GM12891 (cell line): ENCODE data around the gene CKM.
"Not testable (repeated sequence)": the region's sequence is repeated elsewhere in the genome, so short reads cannot be mapped to it uniquely, and the experiment has no call there.

Experiments used
- DNase-seq: peaks from one replicate; pipeline ENCODE4 v3.0.0; 2011; ENCODE audit warnings: low spot score; ENCODE audit not compliant: insufficient read length
- FAIRE-seq: peaks from 2 replicates; lab custom pipeline; 2011; peaks lifted over from hg19 to GRCh38; lab: Jason Lieb, UNC
- PAX5 ChIP-seq: IDR thresholded peaks from 2 replicates; pipeline ENCODE4 v1.6.1; 2011; ENCODE audit warnings: low read length, moderate library complexity, mild to moderate bottlenecking; ENCODE audit not compliant: insufficient read depth, severe bottlenecking
- POLR2A ChIP-seq: IDR thresholded peaks from 2 replicates; pipeline ENCODE4 v1.6.1; 2011; ENCODE audit warnings: low read depth, low read length, control low read depth
- POLR2AphosphoS5 ChIP-seq: IDR thresholded peaks from 2 replicates; pipeline ENCODE4 v1.6.1; 2011; ENCODE audit warnings: low read depth, low read length, control low read depth
- POU2F2 ChIP-seq: IDR thresholded peaks from 2 replicates; pipeline ENCODE4 v1.6.1; 2011; ENCODE audit warnings: low read depth, mild to moderate bottlenecking, control low read depth, low read length, moderate library complexity
- SPI1 ChIP-seq: IDR thresholded peaks from 2 replicates; pipeline ENCODE4 v1.6.1; 2011; ENCODE audit warnings: low read depth, low read length, control low read depth
- TAF1 ChIP-seq: IDR thresholded peaks from 2 replicates; pipeline ENCODE4 v1.6.1; 2011; ENCODE audit warnings: low read depth, low read length, control low read depth

The CKM gene

DNA sequence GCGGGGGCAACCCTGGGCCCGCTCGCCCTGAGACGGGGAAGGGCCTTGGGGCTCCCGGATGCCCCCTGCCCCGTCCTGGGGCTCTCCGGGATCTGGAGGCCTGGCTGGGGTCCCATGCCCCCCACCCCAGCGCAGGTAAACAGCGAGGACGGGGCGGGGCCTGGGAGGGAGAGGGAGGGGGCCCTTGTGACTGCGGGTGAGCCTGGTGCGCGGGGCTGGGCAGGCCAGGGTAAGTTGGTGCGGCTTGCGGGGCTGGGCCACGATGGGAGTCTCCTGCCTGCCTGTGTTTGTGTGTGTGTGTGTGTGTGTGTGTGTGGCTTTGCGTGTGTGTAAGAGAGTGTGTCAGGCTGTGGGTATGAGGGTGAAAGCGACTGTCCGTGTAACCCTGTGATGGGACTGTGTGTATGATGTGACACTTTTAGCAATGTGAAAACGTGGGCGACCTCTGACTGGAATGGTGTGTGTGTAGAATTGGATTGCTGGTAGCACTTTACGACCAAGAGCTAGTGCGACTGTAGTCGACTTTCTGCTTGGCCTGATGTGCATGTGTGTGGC, 18.3 kb upstream of the CKM start:
- TF ChIP-seq POLR2A = no peak
- no peak for TF ChIP-seq TAF1
- no peak for TF ChIP-seq SPI1
- TF ChIP-seq POLR2AphosphoS5 = no peak
- TF ChIP-seq POU2F2 = no peak
- TF ChIP-seq PAX5 = no peak
- DNase-seq = no peak
- peak; percentile 74 for FAIRE-seq

- DNase-seq = peak; percentile 62
- TF ChIP-seq POLR2AphosphoS5 (no peak), POU2F2 (no peak), SPI1 (no peak), PAX5 (no peak), TAF1 (no peak), POLR2A (no peak)
- peak; percentile 45 for FAIRE-seq
These were observed 17.7 kb upstream of the CKM start, which contains the start of gene KLC3 for GRCh38 chr19:45340232-45340898. TSS of gene KLC3 (plus strand) at chr19:45340750. CDS start at chr19:45345542, 4,792 bp downstream.

- FAIRE-seq = no peak
- TF ChIP-seq TAF1 (no peak), POLR2A (no peak), SPI1 (no peak), POLR2AphosphoS5 (no peak), PAX5 (no peak), POU2F2 (no peak)
- no peak for DNase-seq
These were observed 17.0 kb upstream of the CKM start for GRCh38 chr19:45339629-45340028.

GRCh38 chr19:45336696-45337251, 14.1 kb upstream of the CKM start:
- no peak for TF ChIP-seq TAF1
- TF ChIP-seq POU2F2 = no peak
- TF ChIP-seq PAX5 = no peak
- TF ChIP-seq SPI1 = no peak
- TF ChIP-seq POLR2A = no peak
- no peak for TF ChIP-seq POLR2AphosphoS5
- DNase-seq (no peak), FAIRE-seq (no peak)

DNA sequence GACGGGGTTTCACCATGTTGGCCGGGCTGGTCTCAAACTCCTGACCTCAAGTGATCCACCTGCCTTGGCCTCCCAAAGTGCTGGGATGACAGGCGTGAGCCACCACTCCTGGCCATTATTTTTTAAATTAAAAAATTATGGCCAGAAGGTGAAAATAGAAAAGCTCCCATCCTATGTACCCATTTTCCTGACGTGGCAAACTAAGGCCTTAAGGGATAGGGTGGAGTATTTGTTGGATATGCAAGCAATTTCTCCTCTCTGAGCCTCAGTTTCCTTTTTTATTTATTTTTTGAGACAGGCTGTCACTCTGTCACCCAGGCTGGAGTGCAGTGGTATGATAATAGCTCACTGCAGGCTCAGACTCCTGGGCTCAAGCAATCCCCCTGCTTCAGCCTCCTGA, 12.2 kb upstream of the CKM start:
- not testable (repeated sequence) for FAIRE-seq, DNase-seq

DNA sequence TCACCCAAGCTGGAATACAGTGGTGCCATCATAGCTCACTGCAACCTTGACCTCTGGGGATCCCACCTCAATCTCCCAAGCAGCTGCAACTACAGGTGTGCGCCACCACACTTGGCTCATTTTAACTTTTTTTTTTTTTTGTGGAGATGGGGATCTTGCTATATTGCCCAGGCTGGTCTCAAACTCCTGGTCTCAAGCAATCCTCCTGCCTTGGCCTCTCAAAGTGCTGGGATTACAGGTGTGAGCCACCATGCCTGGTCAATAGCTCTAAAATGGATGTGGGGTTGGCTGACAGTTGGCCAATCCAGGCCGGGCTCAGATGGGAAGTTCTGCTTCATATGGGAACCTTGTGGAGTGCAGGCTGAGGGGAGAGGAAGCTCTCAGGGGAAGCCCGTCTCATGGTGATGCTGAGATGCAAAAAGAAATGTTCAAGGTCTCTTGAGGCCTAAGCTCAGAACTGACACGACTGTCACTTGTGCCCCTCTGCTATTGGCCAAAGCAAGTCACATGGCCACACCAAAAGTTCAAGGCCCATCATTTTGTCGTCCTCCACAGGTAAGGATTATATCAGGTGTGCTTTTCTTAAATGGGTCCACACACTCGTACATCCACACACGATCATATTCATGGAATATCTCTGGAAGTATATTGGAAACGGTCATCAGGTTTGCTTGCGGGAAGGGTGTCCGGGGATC, 11.1 kb upstream of the CKM start:
- TF ChIP-seq POLR2A (no peak), TAF1 (no peak), PAX5 (no peak), POU2F2 (no peak), POLR2AphosphoS5 (no peak), SPI1 (no peak)
- FAIRE-seq = no peak
- DNase-seq = no peak

- no peak for DNase-seq
- no peak for FAIRE-seq
- no peak for TF ChIP-seq PAX5
- TF ChIP-seq SPI1 = no peak
- TF ChIP-seq TAF1 = no peak
- no peak for TF ChIP-seq POLR2AphosphoS5
- no peak for TF ChIP-seq POU2F2
- no peak for TF ChIP-seq POLR2A
These were observed 8.7 kb upstream of the CKM start for GRCh38 chr19:45331411-45331810.

GRCh38 chr19:45327404-45328143, 4.9 kb upstream of the CKM start:
- TF ChIP-seq TAF1 = no peak
- TF ChIP-seq PAX5 = no peak
- TF ChIP-seq POLR2A = no peak
- TF ChIP-seq POLR2AphosphoS5 = no peak
- TF ChIP-seq SPI1 = no peak
- no peak for TF ChIP-seq POU2F2
- DNase-seq (no peak), FAIRE-seq (no peak)

GRCh38 chr19:45324349-45324907, 1.8 kb upstream of the CKM start:
- TF ChIP-seq POLR2AphosphoS5 (no peak), POLR2A (no peak), SPI1 (no peak), POU2F2 (no peak), PAX5 (no peak), TAF1 (no peak)
- no peak for FAIRE-seq

More at GRCh38 chr19:45324349-45324907, 1.8 kb upstream of the CKM start:
- no peak for DNase-seq
